ENCODE results near the gene MAP4K4.

MAP4K4 gene

GRCh38 chr2:101814752-101815151, 117.2 kb downstream of the MAP4K4 start:
- DNase-seq (ENCODE audit: extremely low read depth, insufficient read length): no peak
- H3K4me3 ChIP-seq (replicated peaks; ENCODE audit: low read depth, low read length): no peak overlapping the region
- no peaks in the 10 kb centered on the region for H3K36me3 ChIP-seq (ENCODE audit: control insufficient read depth, insufficient read depth, low read length)
- H3K27me3 ChIP-seq (replicated peaks; ENCODE audit: control insufficient read depth, insufficient read depth, low read length): no peaks in the 10 kb centered on the region
- TF ChIP-seq CTCF (IDR thresholded peaks at IDR 0.05; ENCODE audit: insufficient read depth, low read length, poor library complexity, severe bottlenecking): no peak

- no peak for DNase-seq (ENCODE audit: extremely low read depth, insufficient read length)
- Histone ChIP-seq H3K4me3 (replicated peaks; ENCODE audit: low read depth, low read length) (no peak overlapping the region), H3K36me3 (ENCODE audit: control insufficient read depth, insufficient read depth, low read length) (no peaks in the 10 kb centered on the region), H3K27me3 (replicated peaks; ENCODE audit: control insufficient read depth, insufficient read depth, low read length) (no peaks in the 10 kb centered on the region)
- TF ChIP-seq CTCF (IDR thresholded peaks at IDR 0.05; ENCODE audit: insufficient read depth, low read length, poor library complexity, severe bottlenecking): no peak
Measured at GRCh38 chr2:101815154-101815553, 117.6 kb downstream of the MAP4K4 start.

GRCh38 chr2:101815739-101816391, 118.4 kb downstream of the MAP4K4 start:
- no peak for DNase-seq (ENCODE audit: extremely low read depth, insufficient read length)
- H3K4me3 ChIP-seq (replicated peaks; ENCODE audit: low read depth, low read length): no peak overlapping the region
- H3K36me3 ChIP-seq (ENCODE audit: control insufficient read depth, insufficient read depth, low read length): no peaks in the 10 kb centered on the region
- no peak for TF ChIP-seq CTCF (IDR thresholded peaks at IDR 0.05; ENCODE audit: insufficient read depth, low read length, poor library complexity, severe bottlenecking)
- H3K27me3 ChIP-seq (replicated peaks; ENCODE audit: control insufficient read depth, insufficient read depth, low read length): no peaks in the 10 kb centered on the region

GRCh38 chr2:101816598-101816997, 119.1 kb downstream of the MAP4K4 start:
- Histone ChIP-seq H3K4me3 (replicated peaks; ENCODE audit: low read depth, low read length) (no peak overlapping the region), H3K27me3 (replicated peaks; ENCODE audit: control insufficient read depth, insufficient read depth, low read length) (no peaks in the 10 kb centered on the region), H3K36me3 (ENCODE audit: control insufficient read depth, insufficient read depth, low read length) (no peaks in the 10 kb centered on the region)
- DNase-seq (ENCODE audit: extremely low read depth, insufficient read length): no peak
- TF ChIP-seq CTCF (IDR thresholded peaks at IDR 0.05; ENCODE audit: insufficient read depth, low read length, poor library complexity, severe bottlenecking): no peak

GRCh38 chr2:101817481-101817880, 120.0 kb downstream of the MAP4K4 start:
- TF ChIP-seq CTCF (IDR thresholded peaks at IDR 0.05; ENCODE audit: insufficient read depth, low read length, poor library complexity, severe bottlenecking): no peak
- Histone ChIP-seq H3K27me3 (replicated peaks; ENCODE audit: control insufficient read depth, insufficient read depth, low read length) (no peaks in the 10 kb centered on the region), H3K4me3 (replicated peaks; ENCODE audit: low read depth, low read length) (no peak overlapping the region), H3K36me3 (ENCODE audit: control insufficient read depth, insufficient read depth, low read length) (no peaks in the 10 kb centered on the region)
- no peak for DNase-seq (ENCODE audit: extremely low read depth, insufficient read length)
